Measurements from ENCODE around the gene ABCC1.

DNA sequence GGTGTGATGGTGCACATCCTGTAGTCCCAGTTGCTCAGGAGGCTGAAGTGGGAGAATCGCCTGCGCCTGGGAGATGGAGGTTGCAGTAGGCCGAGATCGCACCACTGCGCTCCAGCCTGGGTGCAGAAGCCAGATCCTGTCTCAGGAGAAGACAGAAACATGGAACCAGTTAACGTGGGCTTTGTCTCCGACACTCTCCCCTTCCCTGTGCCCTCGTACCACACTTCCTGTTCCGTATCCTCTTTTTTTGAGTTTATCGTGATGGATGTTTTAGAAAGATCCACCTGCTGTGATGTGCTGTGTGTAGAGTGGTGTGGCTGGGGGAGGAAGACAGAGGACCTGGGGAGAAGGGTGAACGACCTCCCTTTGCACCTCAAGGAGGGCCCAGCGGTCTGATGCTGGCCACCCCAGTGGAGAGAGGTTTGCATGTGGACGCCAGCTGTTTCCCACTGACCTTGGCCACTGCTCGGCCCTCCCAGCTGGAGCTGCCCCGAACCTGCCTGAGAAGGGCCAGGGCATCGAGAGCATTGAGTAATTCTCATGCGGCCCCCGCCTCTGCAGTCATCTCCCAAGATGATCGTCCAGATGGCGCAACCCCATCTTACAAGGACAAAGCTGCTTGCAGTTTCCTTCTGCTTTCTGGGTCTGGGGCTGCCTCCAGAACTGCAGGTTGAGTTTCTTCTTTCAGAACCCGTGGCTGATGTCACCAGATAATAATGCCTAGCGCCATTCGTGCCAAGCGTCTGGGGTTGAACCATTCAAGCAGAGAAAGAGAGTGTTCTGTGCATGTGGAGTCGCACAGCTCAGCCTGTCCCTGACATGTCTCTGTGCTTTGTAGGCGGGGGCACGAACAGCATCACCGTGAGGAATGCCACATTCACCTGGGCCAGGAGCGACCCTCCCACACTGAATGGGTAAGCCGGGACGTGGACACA, 126.3 kb downstream of the ABCC1 start:
- TF ChIP-seq, protein P1, sequence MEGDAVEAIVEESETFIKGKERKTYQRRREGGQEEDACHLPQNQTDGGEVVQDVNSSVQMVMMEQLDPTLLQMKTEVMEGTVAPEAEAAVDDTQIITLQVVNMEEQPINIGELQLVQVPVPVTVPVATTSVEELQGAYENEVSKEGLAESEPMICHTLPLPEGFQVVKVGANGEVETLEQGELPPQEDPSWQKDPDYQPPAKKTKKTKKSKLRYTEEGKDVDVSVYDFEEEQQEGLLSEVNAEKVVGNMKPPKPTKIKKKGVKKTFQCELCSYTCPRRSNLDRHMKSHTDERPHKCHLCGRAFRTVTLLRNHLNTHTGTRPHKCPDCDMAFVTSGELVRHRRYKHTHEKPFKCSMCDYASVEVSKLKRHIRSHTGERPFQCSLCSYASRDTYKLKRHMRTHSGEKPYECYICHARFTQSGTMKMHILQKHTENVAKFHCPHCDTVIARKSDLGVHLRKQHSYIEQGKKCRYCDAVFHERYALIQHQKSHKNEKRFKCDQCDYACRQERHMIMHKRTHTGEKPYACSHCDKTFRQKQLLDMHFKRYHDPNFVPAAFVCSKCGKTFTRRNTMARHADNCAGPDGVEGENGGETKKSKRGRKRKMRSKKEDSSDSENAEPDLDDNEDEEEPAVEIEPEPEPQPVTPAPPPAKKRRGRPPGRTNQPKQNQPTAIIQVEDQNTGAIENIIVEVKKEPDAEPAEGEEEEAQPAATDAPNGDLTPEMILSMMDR (conservative IDR thresholded peaks at IDR 0.05), result no peak
- no peak for TF ChIP-seq ZFX (IDR thresholded peaks at IDR 0.05)
